Ecto neural progenitor cell (in vitro differentiated cells): ENCODE results near the gene IL1B.
A peak's percentile ranks its signal among the peaks of the same experiment; 100 is the strongest.
"Not testable (repeated sequence)": the region's sequence is repeated elsewhere in the genome, so short reads cannot be mapped to it uniquely, and the experiment has no call there.

Experiments used
- DNase-seq: peaks from one replicate; pipeline ENCODE4 v3.0.0-alpha.2; 2018; ENCODE audit warnings: low spot score

Gene IL1B

DNA sequence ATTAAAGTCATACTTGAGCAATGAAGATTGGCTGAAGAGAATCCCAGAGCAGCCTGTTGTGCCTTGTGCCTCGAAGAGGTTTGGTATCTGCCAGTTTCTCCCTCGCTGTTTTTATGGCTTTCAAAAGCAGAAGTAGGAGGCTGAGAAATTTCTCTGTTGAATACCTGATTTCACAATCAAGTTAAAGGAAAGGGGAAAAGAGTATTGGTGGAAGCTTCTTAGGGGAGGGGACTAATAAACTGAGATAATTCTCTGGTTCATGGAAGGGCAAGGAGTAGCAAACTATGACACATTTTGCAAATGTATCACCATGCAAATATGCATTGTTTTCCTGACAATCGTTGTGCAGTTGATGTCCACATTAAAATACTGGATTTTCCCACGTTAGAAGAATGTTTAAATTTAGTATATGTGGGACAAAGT, at the start of gene IL1B:
IL1B (minus strand) TSS at position 85 of the 423 bp plus-strand sequence. CDS start 550 bp downstream, outside the sequence.
- peak; percentile 15 for DNase-seq

- no peak for DNase-seq
Observed at GRCh38 chr2:112886291-112886690, 49.7 kb upstream of the IL1B start.

GRCh38 chr2:112885506-112885902, 48.9 kb upstream of the IL1B start:
- DNase-seq = no peak

- DNase-seq = peak; percentile 81
Observed at GRCh38 chr2:112884869-112885505, 48.4 kb upstream of the IL1B start.

DNA sequence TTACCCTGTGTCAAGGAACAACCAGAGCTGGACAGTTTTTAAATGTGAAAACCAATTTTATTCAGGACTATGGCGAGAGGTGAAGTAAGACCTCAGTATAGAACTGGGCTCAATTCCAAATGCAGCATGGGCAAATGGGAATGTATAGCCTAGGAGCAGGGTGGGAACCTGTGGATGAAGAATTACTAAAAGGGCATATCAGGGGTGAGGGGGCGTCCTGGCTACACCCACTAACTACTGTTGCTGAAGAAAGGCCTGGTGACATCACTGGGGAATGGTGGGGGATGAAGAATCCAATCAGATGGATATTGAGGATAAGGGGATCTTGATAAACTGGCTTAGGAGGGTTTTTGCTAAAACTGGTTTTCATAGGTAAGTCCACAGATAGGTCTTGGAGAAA, 47.1 kb upstream of the IL1B start:
- no peak for DNase-seq

GRCh38 chr2:112881217-112881985, 44.8 kb upstream of the IL1B start:
- no peak for DNase-seq

DNA sequence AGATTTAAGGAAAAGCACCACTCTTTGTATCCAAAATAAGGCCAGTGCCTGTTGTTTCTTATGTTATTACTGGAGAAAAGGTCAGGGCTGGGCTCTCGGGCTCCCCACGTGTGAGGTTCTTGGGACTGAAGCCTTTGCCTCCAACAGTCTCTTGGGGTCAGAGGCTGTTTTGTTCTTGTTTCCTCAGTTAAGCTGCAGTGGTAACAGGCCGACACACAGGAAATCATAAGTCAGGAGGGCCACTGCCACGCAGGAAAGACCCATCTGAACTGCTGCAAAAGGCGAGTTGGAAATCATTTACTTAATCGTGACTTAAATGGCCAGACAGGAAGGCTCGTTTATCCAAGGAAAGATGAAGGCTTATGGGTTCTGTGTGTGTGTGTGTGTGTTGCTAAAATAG, 44.1 kb upstream of the IL1B start:
- DNase-seq = no peak

DNA sequence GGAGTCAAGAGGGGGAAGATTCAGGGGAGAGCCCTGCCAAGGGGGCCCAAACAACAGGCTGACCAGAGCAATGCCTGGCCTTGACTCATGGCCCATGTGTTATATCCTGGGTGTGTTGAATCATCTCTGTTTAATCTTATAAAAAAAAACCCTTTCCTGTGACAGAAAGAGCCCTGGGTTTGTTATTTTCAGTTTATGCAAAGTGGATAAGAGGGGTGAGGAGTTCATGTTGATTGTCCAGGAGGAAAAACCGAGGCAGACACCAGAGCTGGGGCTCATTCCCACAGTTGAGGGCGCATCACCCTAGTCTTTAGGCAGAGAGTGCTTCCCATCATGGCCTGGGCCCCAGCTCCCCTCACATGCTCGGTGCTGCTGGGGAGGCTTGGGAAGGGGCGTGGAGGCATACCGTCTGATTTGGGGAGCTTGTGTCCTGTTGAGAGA, 43.5 kb upstream of the IL1B start:
- no peak for DNase-seq

GRCh38 chr2:112879491-112880041, 43.0 kb upstream of the IL1B start:
- DNase-seq = no peak

GRCh38 chr2:112877423-112877822, 40.8 kb upstream of the IL1B start:
- DNase-seq = no peak

DNA sequence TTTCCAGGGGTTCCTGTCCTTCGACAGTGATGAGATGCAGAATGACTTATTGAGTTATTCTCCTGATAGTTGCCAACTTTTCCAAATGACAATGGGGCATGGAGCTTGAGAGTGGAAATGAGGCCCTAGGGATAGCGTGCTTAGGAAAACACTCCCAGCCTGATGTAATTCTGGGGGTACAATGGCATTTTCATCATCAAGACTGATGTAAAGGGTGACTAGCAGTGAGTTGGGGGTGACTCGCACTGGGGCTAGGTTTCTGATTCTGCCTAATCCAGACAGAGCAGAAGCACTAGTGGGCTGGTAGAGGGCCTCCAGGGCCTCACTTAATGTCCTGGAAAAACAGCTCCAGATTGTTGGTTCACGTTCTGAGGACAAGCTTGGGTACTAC, 40.4 kb upstream of the IL1B start:
- DNase-seq = no peak

DNA sequence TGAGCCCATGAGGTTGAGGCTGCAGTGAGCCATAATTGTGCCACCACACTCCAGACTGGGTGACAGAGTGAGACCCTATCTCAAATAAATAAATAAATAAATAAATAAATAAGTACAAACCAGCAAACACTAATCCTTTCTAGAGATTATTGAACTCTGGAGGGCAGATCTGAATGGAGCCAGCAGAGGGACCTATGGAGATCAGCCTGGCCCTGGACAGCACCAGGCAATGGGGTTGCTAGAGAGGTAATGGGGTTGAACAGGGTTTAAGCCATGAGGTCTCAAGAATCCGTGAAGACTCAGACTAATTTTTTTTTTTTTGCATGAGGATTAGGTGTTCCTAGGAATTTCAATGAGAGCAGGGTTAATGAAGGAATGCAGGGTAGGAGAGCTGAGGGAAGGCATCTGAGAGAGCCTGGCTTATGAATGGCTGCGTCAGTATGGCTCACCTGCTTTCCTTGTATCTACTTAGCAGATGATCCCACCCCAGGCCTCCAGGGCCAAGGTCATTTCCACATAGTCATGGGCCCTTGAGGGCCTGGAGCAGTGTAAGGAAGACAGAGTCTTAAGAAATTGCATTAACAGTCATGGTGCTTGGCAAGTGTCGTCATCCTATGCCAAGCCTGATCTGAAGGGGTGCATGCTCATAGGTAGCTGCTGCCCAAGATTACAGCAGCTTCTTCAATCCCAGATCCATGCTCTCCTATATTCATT, 39.8 kb upstream of the IL1B start:
- DNase-seq = no peak

- DNase-seq = no peak
Observed at GRCh38 chr2:112870841-112871835, 34.6 kb upstream of the IL1B start.

DNA sequence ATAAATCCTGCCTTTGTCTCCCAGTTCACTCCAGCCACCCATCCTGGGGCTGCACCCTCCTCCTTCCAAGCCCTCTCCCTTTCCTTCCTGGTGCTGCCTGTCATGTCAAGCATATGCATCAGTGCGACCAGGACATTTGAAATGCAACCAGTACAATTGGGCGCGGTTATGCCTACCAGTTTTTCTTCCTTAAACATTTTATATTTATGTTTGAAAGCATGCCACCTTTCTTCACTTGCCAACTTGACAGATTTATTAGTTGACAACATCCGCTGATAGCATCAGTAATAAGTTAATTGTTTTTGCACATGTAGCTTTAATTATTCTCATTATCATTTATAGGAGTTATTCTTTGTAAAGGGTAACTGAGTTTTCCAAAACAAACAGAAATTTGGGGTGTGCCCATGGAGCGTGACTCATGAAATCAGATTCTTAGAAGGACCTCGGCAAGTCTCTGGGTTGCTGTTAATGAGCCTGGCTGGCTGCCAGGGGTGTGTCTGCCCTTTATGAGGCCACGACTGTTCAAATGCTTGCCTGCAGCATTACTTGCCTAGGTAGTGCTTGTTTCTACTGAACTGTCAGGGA, 32.8 kb upstream of the IL1B start:
- no peak for DNase-seq

DNA sequence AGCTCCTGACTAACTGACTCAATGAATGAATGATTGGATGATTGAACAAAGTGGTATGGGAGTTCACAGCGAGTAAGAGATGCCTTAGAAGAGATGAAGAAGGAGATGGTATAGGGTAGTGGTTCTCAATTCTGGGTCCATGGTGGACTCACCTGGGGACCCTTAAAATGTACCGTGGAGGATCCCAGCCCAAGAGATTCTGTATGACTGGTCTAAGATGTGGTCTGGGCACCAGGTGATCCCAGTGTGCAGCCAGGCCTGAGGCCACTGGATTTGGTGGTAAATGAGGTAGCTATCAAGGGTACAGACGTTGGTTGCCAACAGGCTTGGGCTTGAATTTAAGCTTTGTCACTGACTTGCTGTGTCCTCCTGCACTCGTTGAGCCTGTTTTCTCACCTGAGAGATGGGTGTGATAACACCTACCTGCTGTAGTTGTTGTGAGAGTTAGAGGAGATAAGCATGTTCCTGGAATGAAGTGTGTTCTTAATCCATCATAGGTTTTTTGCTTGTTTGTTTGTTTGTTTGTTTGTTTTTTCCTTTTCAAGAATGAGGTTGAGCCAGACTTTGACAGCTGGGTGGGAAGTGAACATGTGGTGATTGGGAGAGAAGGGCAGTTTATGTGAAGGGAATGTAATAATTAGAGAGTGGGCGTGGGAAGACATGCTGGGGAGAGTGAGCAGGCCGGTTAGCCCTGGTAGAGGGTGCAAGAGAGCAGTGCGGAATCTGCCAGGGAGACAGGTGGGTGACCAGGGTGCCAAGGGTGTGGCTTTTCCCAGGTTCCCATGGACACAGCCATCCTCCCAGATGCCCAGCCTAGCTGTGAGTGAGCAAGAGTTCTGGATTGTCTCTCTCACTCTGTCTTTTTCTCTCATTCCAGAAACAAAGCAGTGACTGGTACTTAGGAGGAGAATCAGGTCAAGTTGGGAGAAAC, 31.4 kb upstream of the IL1B start:
- DNase-seq = no peak

GRCh38 chr2:112866128-112866835, 29.7 kb upstream of the IL1B start:
- no peak for DNase-seq

DNA sequence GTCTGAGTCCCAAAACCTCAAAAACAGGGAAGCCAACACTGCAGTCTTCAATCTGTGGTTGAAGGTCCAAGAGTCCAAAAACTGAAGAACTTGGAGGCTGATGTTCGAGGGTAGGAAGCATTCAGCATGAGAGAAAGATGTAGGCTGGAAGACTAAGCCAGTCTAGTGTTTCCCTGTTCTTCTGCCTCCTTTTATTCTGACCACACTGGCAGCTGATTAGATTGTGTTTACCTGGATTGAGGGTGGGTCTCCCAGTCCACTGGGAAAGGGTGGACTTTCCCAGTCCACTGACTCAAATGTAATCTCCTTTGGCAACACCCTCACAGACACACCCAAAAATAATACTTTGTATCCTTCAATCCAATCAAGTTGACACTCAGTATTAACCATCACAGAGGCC, 27.5 kb upstream of the IL1B start:
- DNase-seq = no peak

DNA sequence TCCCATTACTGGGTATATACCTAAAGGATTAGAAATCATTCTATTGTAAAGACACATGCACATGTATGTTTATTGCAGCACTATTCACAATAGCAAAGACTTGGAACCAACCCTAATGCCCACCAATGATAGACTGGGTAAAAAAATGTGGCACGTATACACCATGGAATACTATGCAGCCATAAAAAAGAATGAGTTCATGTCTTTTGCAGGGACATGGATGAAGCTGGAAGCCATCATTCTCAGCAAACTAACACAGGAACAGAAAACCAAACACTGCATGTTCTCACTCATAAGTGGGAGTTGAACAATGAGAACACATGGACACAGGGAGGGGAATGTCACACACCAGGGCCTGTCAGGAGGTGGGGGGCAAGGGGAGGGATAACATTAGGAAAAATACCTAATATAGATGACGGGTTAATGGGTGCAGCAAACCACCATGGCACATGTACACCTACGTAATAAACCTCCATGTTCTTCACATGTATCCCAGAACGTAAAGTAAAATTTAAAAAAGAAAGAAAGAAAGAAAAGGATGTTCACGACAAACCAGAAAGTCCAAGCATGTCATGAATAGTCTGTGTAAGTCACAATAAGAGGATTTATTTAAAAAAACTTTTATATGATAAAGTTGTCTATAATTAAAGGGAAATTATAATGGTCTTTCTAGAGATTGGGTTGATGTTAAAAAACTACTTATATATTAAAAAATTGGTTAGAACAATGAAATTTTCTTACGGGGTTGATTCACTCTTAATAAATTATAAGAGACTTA, 23.0 kb upstream of the IL1B start:
- not testable (repeated sequence) for DNase-seq
